LoVo (cell line): ENCODE measurements around the gene ZNF385A.

Experiments
- DNase-seq: peaks from one replicate; pipeline ENCODE4 v3.0.0-alpha.2; 2016; ENCODE audit warnings: low spot score

Gene ZNF385A

DNA sequence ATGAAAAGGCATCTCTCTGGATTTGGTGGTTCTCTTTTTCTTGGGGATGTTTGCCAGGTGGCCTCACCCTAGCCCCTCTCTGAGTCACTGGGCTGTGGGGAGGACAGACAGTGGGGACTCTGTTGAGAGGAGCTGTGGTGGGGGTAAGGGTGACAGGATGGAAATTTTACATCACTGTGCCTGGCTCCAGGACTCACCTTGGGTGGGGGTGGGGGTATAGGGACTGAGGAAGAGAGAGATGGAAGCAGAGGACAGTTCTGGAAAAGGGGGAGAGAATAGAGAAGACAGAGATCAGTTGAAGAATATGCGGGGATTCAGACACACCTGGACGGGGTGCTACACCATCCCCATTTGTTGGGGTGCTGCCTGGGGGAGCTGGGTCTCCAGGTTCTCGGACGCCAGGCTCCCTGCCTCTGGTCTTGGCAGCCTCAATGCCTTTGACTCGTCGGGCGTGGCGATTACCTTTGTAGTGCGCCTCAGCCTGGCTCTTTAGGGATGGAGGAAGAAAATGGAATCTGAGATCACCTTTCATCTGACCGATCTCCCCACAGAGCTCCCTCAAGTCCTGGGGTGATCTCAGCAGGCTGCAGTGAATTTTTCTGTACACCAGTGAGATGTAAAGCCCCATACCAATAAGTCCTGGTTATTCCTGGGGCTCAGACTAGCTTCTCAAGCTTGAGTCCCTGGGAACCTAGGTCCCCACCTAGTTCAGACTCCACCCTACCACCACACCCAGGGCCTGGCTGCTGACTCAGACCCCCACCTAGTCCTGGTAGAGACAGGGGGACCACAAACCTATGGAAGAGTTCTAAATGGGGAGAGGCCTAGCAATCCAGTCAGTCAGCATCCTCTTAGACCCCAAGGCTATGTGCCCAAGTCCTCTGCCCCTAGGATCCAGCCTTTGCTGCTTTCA, 10.6 kb downstream of the ZNF385A start:
- peak; percentile 75 for DNase-seq

DNA sequence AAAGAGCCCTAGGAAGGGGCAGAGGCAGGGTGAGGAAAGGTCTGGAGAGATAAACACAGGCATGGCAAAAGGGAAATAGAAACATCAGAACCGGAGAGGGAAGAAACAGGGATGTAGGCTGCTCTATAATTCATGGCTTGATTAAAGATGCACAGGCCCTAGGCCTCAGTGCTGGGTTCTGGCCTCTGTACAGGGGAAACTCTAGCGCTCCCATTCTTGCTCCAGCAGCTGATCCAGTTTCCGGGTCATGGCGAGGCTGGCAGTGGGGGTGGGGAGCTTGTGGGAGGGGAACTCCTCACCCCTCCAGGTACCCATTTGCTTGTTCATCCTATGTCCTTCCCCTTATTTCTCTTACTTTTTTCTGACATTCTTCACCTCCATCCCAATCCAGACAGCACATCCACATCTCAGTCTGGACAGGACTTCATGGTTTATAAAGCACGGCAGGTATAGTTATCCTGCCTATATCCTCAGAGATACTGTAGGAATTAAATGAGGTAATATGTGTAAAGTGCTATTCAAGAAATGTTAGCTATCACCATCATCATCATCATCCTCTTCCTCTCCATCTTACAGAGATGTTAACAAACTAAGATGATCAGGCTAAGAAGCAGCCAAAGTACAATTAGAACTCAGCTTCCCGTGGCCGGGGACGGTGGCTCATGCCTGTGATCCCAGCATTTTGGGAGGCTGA, 12.3 kb downstream of the ZNF385A start:
- DNase-seq = no peak

DNA sequence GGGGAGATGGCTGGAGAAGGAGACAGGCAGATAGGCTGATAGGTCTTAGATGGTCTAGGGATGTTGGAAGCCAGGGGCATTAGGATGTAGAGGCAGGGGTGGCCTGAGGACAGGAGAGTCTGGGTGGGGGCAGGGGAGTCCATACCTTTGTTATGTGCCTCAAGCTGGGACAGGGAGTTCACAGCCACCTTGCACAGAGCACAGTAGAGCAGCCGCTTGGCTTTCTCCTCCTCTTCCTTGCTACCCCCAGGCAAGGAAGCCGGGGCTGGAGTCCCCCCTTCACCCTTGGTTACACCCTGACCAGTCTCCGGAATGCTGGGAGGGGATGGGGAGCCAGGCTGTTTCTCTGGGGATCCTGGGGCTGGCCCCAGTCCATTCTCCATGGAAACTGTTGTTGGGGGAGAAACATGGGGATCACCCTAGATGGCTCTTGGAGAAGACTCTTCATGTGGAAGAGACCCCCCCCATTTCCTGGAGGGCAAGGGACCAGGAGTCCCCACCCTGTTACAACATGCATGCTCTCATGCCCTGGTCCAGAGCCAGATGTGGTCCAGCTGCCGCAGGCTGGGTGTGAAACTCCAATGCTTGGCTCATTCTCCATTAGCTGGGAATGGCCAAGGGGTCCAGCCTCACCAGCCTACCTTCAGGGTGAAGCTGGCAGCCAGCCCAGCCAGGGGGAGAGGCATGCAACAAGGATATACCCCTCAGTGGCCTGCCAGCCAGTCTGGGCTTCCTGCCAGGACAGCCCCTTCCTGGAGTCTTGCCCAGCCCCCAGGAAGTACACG, 13.0 kb downstream of the ZNF385A start:
- no peak for DNase-seq

DNA sequence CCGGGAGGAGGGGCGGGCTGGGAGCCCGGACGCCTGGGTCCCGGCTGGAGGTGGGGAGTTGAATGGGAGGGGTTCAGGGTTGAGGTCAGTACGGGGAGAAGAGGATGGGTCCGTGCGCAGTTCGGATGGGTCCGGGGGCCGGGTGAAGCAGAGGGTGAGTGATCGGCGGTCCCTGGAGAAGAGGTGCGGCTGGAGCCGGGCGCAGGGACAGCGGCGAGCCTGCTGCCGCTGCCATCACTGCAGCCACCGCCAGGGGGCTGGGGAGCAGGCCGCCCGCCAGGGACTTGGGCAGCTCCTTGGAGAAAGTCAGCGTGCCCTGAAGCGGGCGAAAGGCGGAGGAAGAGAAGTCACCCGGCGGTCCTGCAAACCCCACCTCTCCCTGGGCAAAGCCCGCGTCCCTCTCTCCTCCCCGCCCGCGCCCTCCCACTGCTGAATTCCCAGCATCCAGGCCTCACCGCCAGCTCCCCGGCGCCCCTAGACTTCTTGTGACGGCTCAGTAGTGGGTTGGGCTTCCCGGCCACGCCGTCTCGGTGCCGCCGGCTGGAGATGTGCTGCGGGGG, 14.3 kb downstream of the ZNF385A start:
- DNase-seq = peak; percentile 91

DNA sequence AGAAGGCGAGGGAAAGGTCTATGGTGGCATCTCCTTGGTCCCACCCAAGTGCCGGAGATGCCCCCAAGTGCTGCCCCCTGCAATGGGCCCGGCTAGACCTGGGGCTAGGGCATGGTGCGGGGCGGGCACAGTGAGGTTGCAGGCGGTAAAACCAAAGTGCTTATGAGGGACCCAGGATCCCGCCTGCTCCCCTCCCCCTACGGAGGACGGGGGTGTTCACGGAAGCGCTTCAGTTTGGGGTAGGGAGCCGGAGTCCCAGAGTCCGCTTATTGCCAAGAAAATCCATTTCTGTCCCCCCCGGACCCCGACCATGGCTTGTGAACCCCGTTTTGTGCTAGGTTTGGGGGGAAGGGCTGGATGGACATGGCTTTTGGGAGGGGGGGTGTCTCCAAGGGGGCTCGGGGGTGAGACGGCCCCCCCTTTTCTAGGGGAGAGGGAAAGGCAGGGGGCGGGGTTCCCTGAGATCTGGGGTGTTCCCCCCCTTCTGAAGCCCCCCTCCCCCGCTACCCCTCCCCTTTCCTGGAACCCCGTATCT, 14.9 kb downstream of the ZNF385A start:
- DNase-seq = no peak

DNA sequence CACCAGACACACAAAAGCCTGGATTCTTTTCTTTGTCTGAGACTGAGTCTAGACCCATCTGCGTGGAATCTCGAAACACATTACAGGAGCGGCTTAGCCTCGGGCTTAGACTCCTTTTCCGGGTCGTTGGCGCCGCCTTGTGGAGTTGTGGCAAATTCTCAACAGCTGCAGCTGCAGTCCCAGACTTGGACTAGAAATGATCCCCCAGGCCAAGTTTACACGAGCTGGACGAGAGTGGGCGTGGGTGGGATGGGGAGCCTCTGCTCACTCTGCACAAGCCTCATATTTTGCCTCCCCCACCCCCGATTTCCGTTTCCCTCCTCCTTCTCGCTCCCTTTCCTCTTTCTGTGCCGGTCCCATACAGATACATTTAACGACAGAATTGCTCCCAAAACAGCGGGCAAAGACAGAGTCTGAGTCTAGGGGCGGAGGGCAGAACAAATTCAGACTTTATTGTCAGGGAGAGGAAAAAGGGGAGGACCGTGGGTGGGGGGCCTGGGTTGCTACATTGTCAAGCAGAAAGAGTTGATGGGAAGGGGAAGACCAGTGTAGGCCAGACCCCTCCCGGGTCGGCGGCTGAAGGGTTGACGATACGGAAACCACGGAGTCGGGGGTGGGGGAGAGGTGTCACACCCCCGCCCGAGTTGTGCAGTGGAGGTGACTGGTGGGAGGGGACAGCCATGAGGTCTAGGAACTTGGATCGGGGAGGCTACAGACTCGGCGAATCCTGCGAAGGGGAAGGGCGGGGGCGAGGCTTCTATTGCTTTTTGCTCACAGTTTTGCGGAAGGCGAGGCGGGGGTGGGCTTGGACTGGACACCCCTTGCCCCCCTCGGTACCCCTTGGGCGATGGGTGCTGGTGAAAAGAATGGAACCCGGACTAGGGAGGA, 15.6 kb downstream of the ZNF385A start:
- DNase-seq = peak; percentile 91

DNA sequence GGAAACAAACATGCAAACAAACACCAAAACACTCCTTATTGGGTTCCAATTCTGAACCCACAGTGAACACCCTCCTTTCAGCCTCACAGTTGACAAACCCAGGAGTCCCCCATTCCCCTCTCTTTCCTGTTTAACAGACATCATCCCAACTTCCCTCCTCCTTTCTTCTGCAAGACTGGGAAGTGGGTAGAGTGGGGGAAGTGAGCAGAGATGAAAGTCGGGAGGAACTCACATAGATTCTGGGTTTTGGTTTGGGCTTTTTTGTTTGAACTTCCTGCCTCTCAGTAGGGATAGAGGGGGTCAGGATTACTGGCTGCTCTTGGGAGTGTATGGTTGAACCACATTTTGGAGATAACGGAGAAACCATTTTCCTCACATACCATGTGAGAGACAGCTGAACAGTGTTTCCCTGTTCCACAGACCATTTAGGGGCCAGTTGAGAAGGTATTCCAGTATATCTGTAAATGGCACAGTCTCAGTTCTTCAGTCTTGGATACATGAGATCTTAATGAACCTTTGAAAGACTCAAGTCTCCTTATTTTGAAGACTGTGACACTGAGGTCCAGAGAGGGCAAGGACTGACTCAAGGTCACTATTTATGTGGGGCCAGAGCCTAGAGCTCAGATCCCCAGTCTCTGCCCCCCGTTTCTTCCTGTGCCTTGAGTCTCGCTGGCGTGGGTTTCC, 16.4 kb downstream of the ZNF385A start:
- DNase-seq = no peak

DNA sequence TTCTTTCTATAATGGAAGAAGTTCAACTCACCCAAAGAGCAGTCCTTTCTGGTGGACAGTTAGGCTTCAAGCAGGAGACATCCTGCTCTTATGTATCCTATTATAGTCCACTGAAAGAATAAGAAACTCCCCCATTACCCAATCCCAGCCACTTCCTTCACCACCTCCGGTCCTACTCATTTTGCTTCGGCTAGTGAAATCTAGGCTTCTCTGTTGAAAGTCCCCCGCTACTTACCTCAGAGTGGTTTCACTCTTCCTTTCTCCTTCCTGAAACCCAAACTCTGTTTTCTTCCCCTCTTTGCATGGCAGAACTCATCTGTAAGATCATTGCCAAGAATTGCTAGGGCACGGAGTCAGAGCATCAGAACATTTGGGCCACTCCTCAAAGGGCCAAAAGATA, 20.1 kb downstream of the ZNF385A start, which contains the start of gene GPR84:
Gene GPR84, minus strand, starts transcription at position 74 of the 400 bp plus-strand sequence. CDS start 635 bp downstream, outside the sequence.
- no peak for DNase-seq

DNA sequence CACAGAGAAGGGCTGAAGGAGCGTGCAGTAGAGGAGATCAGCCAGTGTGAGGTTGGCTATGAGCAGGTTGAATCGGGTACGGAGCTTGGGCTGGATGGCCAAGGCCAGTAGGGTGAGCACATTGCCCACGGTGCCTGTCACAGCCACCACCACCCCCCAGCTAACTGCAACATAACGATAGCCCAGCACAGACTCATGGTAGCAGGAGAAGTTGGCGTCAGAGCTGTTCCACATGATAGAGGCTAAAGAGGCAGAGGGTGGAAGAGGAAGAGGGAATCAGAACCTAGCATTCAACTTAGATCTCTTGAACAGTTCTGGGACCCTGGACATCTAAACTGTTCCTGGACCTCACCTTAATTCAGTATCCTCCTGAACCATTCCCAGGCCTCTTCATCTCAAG, 20.9 kb downstream of the ZNF385A start:
- DNase-seq = no peak

DNA sequence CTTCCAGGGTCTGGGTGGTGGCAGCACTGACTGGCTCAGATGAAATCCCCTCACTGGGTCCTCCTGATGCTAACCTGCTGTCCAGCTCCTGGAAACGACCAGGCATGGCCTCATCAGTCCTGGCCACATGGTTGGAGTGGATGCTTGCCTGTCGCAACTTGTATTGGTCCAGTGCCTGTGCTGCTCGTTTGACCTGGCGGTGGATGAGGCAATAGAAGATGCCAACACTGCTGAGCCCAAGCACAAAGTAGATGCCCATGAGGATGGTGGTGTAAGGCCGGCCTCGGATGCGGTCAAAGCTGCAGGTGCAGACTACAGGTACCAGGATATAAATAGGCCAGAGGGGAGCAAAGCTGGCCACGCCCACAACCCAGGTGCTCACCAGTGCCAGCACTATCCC, 21.5 kb downstream of the ZNF385A start:
- DNase-seq = no peak

DNA sequence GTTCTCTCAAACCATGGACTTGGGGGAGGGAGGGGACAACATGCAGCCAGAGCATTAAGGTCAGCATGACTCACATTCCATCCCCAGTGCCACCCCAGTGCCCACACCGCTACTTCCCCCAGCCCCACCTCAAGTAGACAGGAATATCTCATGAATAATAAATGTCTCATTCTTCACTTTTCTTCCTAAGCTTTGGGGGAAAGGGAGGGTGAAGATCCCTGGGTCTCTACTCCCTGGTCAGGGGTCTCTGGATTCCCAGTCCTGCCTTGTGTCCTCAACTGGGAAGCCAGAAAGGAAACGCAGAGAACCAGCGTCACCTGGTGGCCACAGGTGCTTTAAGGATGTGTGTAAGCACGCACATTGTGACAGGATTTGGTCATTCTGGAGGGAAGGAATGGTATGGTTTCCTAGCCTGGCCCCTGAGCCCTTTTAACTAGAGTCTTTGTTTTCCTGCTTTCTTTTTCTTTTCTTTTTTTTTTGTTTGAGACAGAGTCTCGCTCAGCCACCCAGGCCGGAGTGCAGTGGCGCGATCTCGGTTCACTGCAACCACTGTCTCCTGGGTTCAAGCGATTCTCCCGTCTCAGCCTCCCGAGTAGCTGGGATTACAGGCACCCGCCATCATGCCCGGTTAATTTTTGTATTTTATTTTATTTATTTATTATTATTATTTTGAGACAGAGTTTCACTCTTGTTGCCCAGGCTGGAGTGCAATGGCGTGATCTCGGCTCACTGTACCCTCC, 23.6 kb downstream of the ZNF385A start:
- peak; percentile 67 for DNase-seq

DNA sequence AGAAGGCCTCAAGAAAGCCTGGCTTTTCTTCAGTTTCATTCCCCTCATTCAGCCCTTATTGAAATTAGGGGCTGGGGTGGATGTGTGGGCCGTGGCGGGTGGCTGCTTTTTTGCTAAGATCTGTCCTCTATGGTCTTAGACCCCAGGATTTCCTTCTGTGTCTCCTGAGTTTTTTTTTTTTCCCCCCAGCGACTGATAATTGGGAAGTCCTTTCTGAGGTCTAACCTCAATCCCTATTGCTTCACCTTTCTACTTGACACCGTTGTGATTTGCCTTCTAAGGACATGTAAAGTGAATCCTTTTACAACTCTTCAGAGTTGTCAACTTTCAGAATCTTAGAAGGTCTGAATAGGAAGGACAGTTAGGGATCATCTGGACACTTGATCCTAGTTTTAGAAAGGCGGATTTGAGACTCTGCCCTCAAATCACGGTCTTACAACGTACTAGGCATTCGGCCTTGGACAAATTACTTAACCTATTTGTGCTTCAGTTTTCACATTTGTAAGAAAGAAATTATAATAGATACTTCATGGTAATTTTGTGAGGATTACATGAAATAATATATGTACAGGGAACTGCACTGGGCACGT, 24.7 kb downstream of the ZNF385A start:
- no peak for DNase-seq

DNA sequence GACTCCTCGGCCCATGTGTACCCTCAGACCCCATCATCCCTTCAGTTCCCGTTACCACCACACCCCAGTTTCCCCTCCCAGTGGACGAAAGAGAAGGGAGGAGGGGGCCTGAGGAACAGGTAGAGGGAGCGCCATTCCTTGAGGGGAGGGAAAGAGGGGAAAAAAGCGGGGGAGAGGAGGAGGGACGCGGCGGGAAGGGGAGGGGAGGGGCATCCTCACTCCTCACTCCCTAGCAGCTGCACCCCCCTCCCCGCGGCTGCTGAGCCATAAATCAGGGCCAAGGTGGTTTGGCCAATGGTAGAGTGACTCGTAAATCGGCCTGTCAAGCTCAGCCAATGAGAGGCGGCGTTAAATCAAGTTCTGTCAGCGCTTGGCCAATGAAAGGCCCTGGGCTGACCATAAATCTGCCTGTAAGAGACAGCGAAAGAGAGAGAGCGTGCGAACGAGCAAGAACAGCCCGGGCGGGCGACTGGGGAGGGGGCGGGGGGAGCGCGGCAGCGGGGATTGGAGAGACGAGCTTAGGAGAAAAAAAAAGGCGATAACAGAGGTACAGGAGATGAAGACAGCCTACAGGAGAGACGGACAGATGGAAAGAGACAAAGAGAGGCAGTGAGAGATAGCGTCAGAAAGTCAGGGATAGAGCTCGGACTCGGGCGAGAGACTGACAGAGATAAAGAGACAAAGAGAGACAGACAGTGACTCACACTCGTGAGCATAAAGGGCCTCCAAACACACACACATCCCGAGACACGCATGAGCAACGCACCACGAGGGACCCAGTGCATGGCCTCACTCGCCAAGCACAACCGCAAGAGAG, 25.4 kb downstream of the ZNF385A start:
- peak; percentile 100 for DNase-seq

DNA sequence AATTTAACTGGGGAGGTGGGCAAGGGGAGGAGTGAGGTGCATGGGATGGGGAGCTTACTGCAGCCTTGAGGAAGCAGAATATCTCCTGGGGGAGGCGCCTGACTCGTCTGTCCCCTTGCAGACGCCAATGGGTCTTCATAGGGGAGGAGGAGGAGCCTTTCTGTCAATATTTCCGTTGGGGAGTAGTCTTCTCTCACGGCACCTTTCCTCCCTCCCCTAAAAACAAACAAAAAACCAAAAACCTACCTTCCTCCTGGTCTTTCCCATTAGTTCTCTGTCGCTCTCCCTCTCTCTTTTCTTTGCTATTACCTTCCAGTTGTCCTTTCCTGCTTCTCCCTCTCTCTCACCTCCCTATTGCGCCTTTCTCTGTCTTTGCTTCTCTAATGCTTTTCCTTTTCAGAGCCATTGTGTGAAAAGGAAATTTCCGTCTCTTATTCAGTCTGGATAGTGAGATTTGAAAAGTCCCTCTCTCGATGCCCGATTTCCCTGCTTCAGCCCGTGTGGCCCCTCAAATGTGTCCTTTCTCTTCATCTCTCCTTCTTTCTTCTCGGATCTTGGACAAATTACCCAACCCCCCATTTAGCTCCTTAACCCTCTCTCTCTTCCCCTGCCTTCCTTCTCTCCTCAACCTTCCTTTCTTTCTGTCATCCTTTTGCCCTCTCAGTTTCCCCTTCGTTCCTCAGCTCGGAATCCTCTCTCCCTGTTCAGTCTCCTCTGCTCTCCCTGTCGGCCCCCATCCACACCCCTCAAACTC, 26.2 kb downstream of the ZNF385A start:
- DNase-seq = no peak

DNA sequence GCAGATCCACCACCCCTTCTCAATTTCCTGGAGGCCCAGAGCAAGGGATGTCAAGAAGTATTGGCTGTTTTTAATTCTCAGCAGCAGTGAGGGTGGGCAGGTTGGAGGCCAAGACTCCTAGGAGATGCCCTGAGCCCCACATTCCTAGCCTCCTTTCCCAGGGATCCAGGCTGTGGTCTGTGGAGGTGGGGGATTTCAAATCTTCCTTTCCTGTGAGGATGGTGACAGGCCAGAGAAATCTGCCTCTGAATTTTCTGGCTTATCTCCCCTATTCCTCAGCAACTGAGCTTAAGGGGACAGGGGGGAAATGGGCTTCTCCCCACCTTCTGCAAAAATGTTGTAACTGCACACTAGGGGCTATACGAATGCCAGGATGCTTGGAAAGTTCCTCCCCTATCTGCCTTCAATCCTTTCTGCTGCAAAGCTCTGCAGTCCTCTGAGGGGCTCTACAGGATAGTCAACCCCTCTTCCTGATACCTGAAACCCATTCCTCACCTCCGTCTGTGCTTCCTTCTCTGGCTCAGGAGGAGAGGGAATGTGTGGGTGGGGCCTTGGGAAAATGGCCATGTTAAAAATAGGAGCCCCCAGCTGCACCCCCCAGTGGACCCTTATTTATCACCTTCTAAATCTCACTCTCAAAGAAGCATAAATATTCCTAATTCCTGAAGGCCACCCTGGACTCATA, 26.9 kb downstream of the ZNF385A start:
- DNase-seq = no peak

DNA sequence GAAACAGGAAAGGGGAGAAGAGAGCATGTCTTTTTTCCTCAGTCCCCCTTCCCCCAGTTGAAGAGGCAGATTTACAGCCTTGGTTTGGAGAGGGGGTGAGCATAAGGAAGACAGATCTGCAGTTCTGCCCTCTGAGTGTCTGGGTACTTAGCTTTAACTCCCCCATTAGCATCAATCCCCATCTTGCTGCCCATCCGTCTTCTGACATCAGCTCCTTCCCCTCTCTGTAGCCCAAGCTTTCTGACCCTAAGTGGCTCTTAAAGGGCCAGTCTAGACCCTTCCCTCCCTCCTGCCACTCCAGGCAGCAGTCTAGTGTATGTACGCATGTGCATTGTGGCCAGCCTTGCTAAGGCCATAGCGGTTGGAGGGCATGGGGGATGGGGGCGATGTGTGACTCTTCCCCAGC, 27.6 kb downstream of the ZNF385A start:
- DNase-seq = no peak

DNA sequence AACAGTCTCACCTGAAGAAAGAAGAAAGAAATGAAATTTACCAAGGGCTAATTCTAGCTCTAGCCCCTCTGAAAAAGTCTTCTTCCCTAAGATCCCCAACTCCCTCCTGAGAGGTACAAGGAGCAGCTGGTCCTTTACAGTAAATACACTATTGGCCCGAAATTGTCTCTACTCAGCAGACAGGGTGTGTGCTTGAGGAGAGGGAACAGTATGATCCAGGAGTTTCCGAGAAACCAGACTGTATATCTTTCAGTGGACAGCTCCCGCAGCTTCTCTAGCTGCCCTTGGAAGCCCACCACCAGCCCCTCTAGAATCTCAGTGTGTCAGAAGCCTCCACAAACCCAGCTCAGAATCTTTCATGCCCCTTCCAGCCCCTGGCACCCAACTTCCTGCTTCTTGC, 28.3 kb downstream of the ZNF385A start:
- DNase-seq = no peak
